B cell (primary cell): ENCODE data around the gene CAPN14. TPM values are rescaled to one million over a fixed set of nuclear protein-coding genes. Genes with fewer than 3 reads are reported as not detected.

Experiments used
- ATAC-seq: fragments of 200-7000 bp; cut with Tn5 transposase; one replicate; pipeline ENCODE4 v1.10.0; 2021; ENCODE audit warnings: low read depth, mild to moderate bottlenecking, moderate number of reproducible peaks, moderate library complexity
- CTCF ChIA-PET: fragments of 350-600 bp; sonication (Branson Sonifier 250); formaldehyde crosslinking; loops from one replicate; lab custom pipeline; 2021; ENCODE audit warnings: antibody characterized with exemption, inconsistent platforms; lab: Charles Lee
- POLR2A ChIA-PET: fragments of 350-600 bp; sonication (Branson Sonifier 250); formaldehyde crosslinking; loops from one replicate; lab custom pipeline; 2021; ENCODE audit warnings: antibody characterized with exemption; lab: Charles Lee
- DNase-seq: peaks from one replicate; pipeline ENCODE4 v3.0.0; 2013
- H2AFZ ChIP-seq: 2 replicates; pipeline ENCODE4 v1.6.1; 2012; ENCODE audit warnings: mild to moderate bottlenecking, low read depth, low read length; ENCODE audit not compliant: insufficient read depth, poor library complexity, severe bottlenecking
- H3K27ac ChIP-seq, 2 donors: 1 replicate in 1 of 2; 2 replicates in 1 of 2; pipeline ENCODE4 v1.5.1; 2012 to 2013; ENCODE audit warnings: low read length in 2 of 2, mild to moderate bottlenecking in 2 of 2, moderate library complexity in 1 of 2
- H3K27me3 ChIP-seq, 4 experiments: fragments of 200-600 bp in 1 of 4; sonication (generic) in 1 of 4; replicated peaks in 1 of 4; 1 replicate in 2 of 4; 2 replicates in 2 of 4; pipeline versions ENCODE4 v1.6.1 to v1.7.0; 2013 to 2016; ENCODE audit warnings: low read length in 3 of 4, mild to moderate bottlenecking in 2 of 4, mixed read lengths in 1 of 4, moderate library complexity in 1 of 4; ENCODE audit not compliant: insufficient read depth in 4 of 4, control insufficient read depth in 3 of 4; ENCODE audit errors: control extremely low read depth in 1 of 4
- H3K36me3 ChIP-seq, 2 experiments: replicated peaks in 1 of 2; 1 replicate in 1 of 2; 2 replicates in 1 of 2; pipeline versions ENCODE4 v1.6.1 to v1.7.1; 2013; ENCODE audit warnings: low read length in 1 of 2; ENCODE audit not compliant: insufficient read depth in 2 of 2, control insufficient read depth in 1 of 2; ENCODE audit errors: control extremely low read depth in 1 of 2, extremely low read depth in 1 of 2
- H3K4me1 ChIP-seq, 2 donors: fragments of 200-600 bp in 1 of 2; sonication (generic) in 1 of 2; 1 replicate in 1 of 2; 2 replicates in 1 of 2; pipeline versions ENCODE4 v1.5.1 to v1.6.1; 2013 to 2017; ENCODE audit warnings: low read length in 2 of 2; ENCODE audit not compliant: control insufficient read depth in 2 of 2, insufficient read depth in 2 of 2
- H3K4me2 ChIP-seq: replicated peaks from 2 replicates; pipeline ENCODE3; 2012; ENCODE audit warnings: mild to moderate bottlenecking, low read depth, low read length; ENCODE audit not compliant: poor library complexity, severe bottlenecking
- H3K4me3 ChIP-seq, 5 experiments: fragments of 200-600 bp in 1 of 5; sonication (generic) in 1 of 5; 1 replicate in 3 of 5; 2 replicates in 2 of 5; pipeline versions ENCODE4 v1.5.1 to v1.7.0; 2011 to 2016; ENCODE audit warnings: low read length in 4 of 5, mild to moderate bottlenecking in 4 of 5, low read depth in 2 of 5, control low read depth in 1 of 5, moderate library complexity in 1 of 5; ENCODE audit not compliant: insufficient read depth in 1 of 5; ENCODE audit errors: control extremely low read depth in 1 of 5, extremely low read depth in 1 of 5
- H3K79me2 ChIP-seq: fragments of 200-600 bp; sonication (generic); one replicate; pipeline ENCODE4 v1.6.0; 2016; ENCODE audit warnings: low read length; ENCODE audit not compliant: control insufficient read depth, insufficient read depth
- H3K9ac ChIP-seq: fragments of 200-600 bp; sonication (generic); 2 replicates; pipeline ENCODE4 v1.6.1; 2017; ENCODE audit warnings: mild to moderate bottlenecking, low read length, moderate library complexity
- H3K9me3 ChIP-seq, 3 donors: one replicate each; pipeline versions ENCODE4 v1.6.1 to v1.7.1; 2013; ENCODE audit warnings: low read length in 2 of 3; ENCODE audit not compliant: control insufficient read depth in 2 of 3, insufficient read depth in 1 of 3; ENCODE audit errors: control extremely low read depth in 1 of 3
- H4K20me1 ChIP-seq: 2 replicates; pipeline ENCODE4 v1.6.0; 2012; ENCODE audit warnings: mild to moderate bottlenecking, low read length; ENCODE audit not compliant: insufficient read depth, control insufficient read depth, poor library complexity, severe bottlenecking
- H3K27ac Mint-ChIP-seq: one replicate; pipeline ENCODE4 v1.8.0; 2021; ENCODE audit warnings: mixed read lengths
- H3K27me3 Mint-ChIP-seq: one replicate; pipeline ENCODE4 v1.8.0; 2021; ENCODE audit warnings: mixed read lengths
- H3K4me1 Mint-ChIP-seq: one replicate; pipeline ENCODE4 v1.8.0; 2021; ENCODE audit warnings: mixed read lengths
- H3K4me3 Mint-ChIP-seq: one replicate; pipeline ENCODE4 v1.8.0; 2021; ENCODE audit warnings: mixed read lengths
- H3K9me3 Mint-ChIP-seq: one replicate; pipeline ENCODE4 v1.8.0; 2022; ENCODE audit warnings: mixed read lengths; ENCODE audit not compliant: insufficient read depth
- CTCF ChIP-seq: fragments of 200-600 bp; IDR thresholded peaks from one replicate; pipeline ENCODE4 v1.8.0; 2022; ENCODE audit warnings: antibody characterized with exemption, mild to moderate bottlenecking
- EZH2 ChIP-seq: IDR thresholded peaks from 2 replicates; pipeline ENCODE4 v1.6.1; 2012; ENCODE audit warnings: borderline replicate concordance, low read depth, mild to moderate bottlenecking, moderate library complexity, low read length; ENCODE audit not compliant: insufficient read depth, poor library complexity, severe bottlenecking
- WGBS: methylation state at CpG from one replicate; pipeline ENCODE4 v1.1.5; 2013; ENCODE audit warnings: missing lambda C conversion rate; ENCODE audit not compliant: insufficient coverage; 5-methylcytosine and 5-hydroxymethylcytosine counted together
- intact Hi-C: fragments of 100-400 bp; cut with micrococcal nuclease; formaldehyde crosslinking; loops from one replicate; pipeline ENCODE4 v1.10.0; 2022
- polyA plus RNA-seq: library from polyadenylated mRNA; depleted of rRNA; stranded (reverse); fragments of >200 nt; gene quantifications from 2 replicates; pipeline ENCODE4 v1.2.3, GENCODE V29; 2012
- total RNA-seq, 2 donors: library from RNA; stranded (reverse); fragments of 120-200 nt in 1 of 2; gene quantifications; 1 replicate in 1 of 2; 2 replicates in 1 of 2; pipeline versions ENCODE4 v1.2.3 to v1.2.4, GENCODE V29; 2013 to 2022

Gene CAPN14
- total and polyA plus RNA-seq, 2 donors (not counting 1 experiment from before 2014, with no cell fraction given) = 2.5 to 7.8 TPM

DNA sequence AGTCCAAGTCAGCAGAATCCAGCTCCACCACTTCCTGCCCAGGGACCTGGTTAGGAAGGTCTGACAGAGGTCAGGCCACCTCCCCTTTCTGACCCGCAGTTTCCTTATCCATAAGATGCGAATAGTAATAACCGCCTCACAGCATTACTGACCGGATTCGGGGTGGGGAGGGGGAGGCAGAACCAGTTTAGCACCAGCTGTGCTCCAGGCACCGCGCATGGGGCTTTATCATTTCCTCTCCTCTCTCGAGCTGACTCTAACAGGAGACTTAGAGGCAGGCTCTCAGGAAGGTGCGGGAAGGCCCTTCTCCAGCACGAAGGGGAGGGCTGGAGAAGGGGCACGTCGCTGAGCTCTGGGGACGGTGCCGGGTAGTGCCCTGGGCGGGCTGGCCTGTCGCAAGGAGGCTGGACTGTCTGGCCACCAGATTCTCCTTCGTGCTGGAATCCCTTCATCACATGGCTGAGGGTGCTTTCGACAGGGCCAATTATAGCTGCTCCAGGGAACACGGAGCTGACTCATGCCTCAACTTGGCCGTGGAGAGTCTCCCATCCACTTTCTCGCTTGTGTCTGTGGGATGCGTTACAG lies 22.4 kb upstream of the CAPN14 start:
- no peak for DNase-seq
- Histone ChIP-seq H3K4me2 (no peak overlapping the region), H3K36me3 (peaks cover 0 to 12% of the 10 kb centered on the region in 2 experiments), H3K4me3 (no peak overlapping the region), H3K9ac (no peak overlapping the region), H3K79me2 (peaks cover 4% of the 10 kb centered on the region), H3K4me1 (peaks cover 27 to 41% of the 10 kb centered on the region in 2 donors), H3K9me3 (no peaks in the 10 kb centered on the region), H4K20me1 (no peaks in the 10 kb centered on the region), H3K27me3 (no peaks in the 10 kb centered on the region), H2AFZ (no peak overlapping the region), H3K27ac (no peak overlapping the region)
- CTCF ChIA-PET = interaction anchor here (1.2 kb wide), 1 partner anchor 70 kb away, joined by 4 read pairs; no protein-coding TSS in a partner anchor
- H3K4me1 Mint-ChIP-seq = peaks cover 72% of the 10 kb centered on the region
- 60% methylated on average over 14 of the region's 22 CpGs for WGBS
- no peak for TF ChIP-seq CTCF
- TF ChIP-seq EZH2 = no peak
- H3K9me3 Mint-ChIP-seq = no peaks in the 10 kb centered on the region
- POLR2A ChIA-PET = interaction anchor here (0.6 to 1.0 kb wide), 2 partner anchors 13 to 99 kb away, joined by 3 to 4 read pairs; no protein-coding TSS in a partner anchor
- intact Hi-C loops = no loop called here
- no peak for ATAC-seq
- H3K27ac Mint-ChIP-seq = peak overlapping the region; percentile 26
- no peak overlapping the region for H3K4me3 Mint-ChIP-seq
- H3K27me3 Mint-ChIP-seq = no peaks in the 10 kb centered on the region

- CTCF ChIA-PET = interaction anchor here (1.2 to 1.3 kb wide), 2 partner anchors 25 to 69 kb away, joined by 3 to 4 read pairs; no protein-coding TSS in a partner anchor
Measured at GRCh38 chr2:31238906-31239592, 21.7 kb upstream of the CAPN14 start.

More at GRCh38 chr2:31238906-31239592, 21.7 kb upstream of the CAPN14 start:
- no peak overlapping the region for H3K4me2 ChIP-seq
- no peak overlapping the region for H3K27ac ChIP-seq
- no peaks in the 10 kb centered on the region for H3K27me3 Mint-ChIP-seq
- no peak overlapping the region for H3K4me3 Mint-ChIP-seq
- H3K4me1 ChIP-seq = peaks cover 28 to 43% of the 10 kb centered on the region in 2 donors
- H3K79me2 ChIP-seq = peaks cover 4% of the 10 kb centered on the region
- H3K27me3 ChIP-seq = no peaks in the 10 kb centered on the region
- H3K9ac ChIP-seq = no peak overlapping the region
- H3K36me3 ChIP-seq = peaks cover 0 to 6% of the 10 kb centered on the region in 2 experiments
- peak overlapping the region; percentile 56 for H3K27ac Mint-ChIP-seq
- no peak overlapping the region for H2AFZ ChIP-seq
- H3K4me3 ChIP-seq = no peak overlapping the region
- peaks cover 72% of the 10 kb centered on the region for H3K4me1 Mint-ChIP-seq
- H4K20me1 ChIP-seq = no peaks in the 10 kb centered on the region
- no peak for DNase-seq
- TF ChIP-seq CTCF (no peak), EZH2 (no peak)
- H3K9me3 Mint-ChIP-seq = no peaks in the 10 kb centered on the region
- POLR2A ChIA-PET = interaction anchor here (0.6 to 1.0 kb wide), 2 partner anchors 14 to 17 kb away, joined by 3 read pairs; no protein-coding TSS in a partner anchor
- no peak for ATAC-seq
- no peaks in the 10 kb centered on the region for H3K9me3 ChIP-seq
- intact Hi-C loops = no loop called here
- WGBS = 93% methylated on average over 12 of the region's 13 CpGs
